HepG2 (cell line): ENCODE measurements around the gene ESAM. TPM values are rescaled to one million over a fixed set of nuclear protein-coding genes. Genes with fewer than 3 reads are reported as not detected.

ENCODE experiments used
- ATAC-seq: fragments of 200-7000 bp; cut with Tn5 transposase; 3 replicates; pipeline ENCODE4 v1.9.1; 2020; ENCODE audit warnings: mild to moderate bottlenecking, moderate library complexity
- BruUV-seq: library from RNA; stranded (reverse); fragments of 400-500 nt; replicated peaks from 2 replicates; lab custom pipeline; 2021; lab: Mats Ljungman, UMichigan
- CTCF ChIA-PET: fragments of 300-600 bp; formaldehyde crosslinking; extraction: SDS; loops from one replicate; lab custom pipeline; 2021; ENCODE audit warnings: low total read pairs, inconsistent platforms, low intra/inter-chr PET ratio; lab: Yijun Ruan, JAX
- POLR2A ChIA-PET: fragments of 350-600 bp; sonication (Branson Sonifier 250); formaldehyde crosslinking; loops from one replicate; lab custom pipeline; 2020; ENCODE audit warnings: antibody characterized with exemption, inconsistent platforms; lab: Yijun Ruan, JAX
- DNase-seq: peaks from one replicate; pipeline ENCODE4 v3.0.0-alpha.2; 2015; ENCODE audit warnings: low spot score
- FAIRE-seq: peaks from 3 replicates; lab custom pipeline; 2011; peaks lifted over from hg19 to GRCh38; lab: Jason Lieb, UNC
- H2AFZ ChIP-seq: one replicate; pipeline ENCODE4 v1.6.1; 2011; ENCODE audit warnings: low read length, inconsistent platforms
- H3K27ac ChIP-seq: fragments of 300-600 bp; 3 replicates; pipeline ENCODE4 v1.8.0; 2011; ENCODE audit warnings: mixed run types, mild to moderate bottlenecking, mixed read lengths, low read length, inconsistent platforms; ENCODE audit not compliant: insufficient read depth; ENCODE audit errors: extremely low read length
- H3K27me3 ChIP-seq, 2 experiments: fragments of 200-600 bp in 1 of 2; 2 replicates in 1 of 2; 3 replicates in 1 of 2; pipeline versions ENCODE4 v1.6.0 to v1.8.0; 2011; ENCODE audit warnings: low read length in 2 of 2, mild to moderate bottlenecking in 2 of 2, moderate library complexity in 2 of 2, inconsistent platforms in 1 of 2; ENCODE audit not compliant: insufficient read depth in 2 of 2, control insufficient read depth in 1 of 2
- H3K36me3 ChIP-seq, 2 experiments: fragments of 200-600 bp in 1 of 2; replicated peaks in 1 of 2; 2 replicates in 1 of 2; 3 replicates in 1 of 2; pipeline versions ENCODE4 v1.5.1 to v1.8.0; 2011; ENCODE audit warnings: low read length in 2 of 2, inconsistent platforms in 1 of 2; ENCODE audit not compliant: insufficient read depth in 2 of 2, control insufficient read depth in 1 of 2
- H3K4me1 ChIP-seq: 2 replicates; pipeline ENCODE4 v1.5.1; 2012; ENCODE audit warnings: low read length, inconsistent platforms; ENCODE audit not compliant: insufficient read depth
- H3K4me2 ChIP-seq: 2 replicates; pipeline ENCODE4 v1.6.0; 2011; ENCODE audit warnings: low read depth, low read length, inconsistent platforms
- H3K4me3 ChIP-seq, 3 experiments: fragments of 200-600 bp in 1 of 3; sonication (generic), shearing (Covaris generic) in 1 of 3; replicated peaks in 1 of 3; 2 replicates each; pipeline ENCODE4 v1.5.1; 2011 to 2016; ENCODE audit warnings: low read length in 3 of 3, inconsistent platforms in 2 of 3, low read depth in 2 of 3, mild to moderate bottlenecking in 2 of 3, control low read depth in 1 of 3, mixed read lengths in 1 of 3; ENCODE audit not compliant: insufficient read depth in 1 of 3
- H3K79me2 ChIP-seq: one replicate; pipeline ENCODE4 v1.6.1; 2011; ENCODE audit warnings: low read length, inconsistent platforms; ENCODE audit not compliant: insufficient read depth
- H3K9ac ChIP-seq: 2 replicates; pipeline ENCODE4 v1.6.0; 2011; ENCODE audit warnings: mild to moderate bottlenecking, low read depth, low read length, inconsistent platforms; ENCODE audit not compliant: insufficient read depth
- H3K9me3 ChIP-seq: 2 replicates; pipeline ENCODE4 v1.5.1; 2012; ENCODE audit warnings: mild to moderate bottlenecking, low read length
- H4K20me1 ChIP-seq: 2 replicates; pipeline ENCODE4 v1.6.0; 2011; ENCODE audit warnings: inconsistent platforms, mild to moderate bottlenecking, low read length, moderate library complexity; ENCODE audit not compliant: insufficient read depth
- ETV6 ChIP-seq: sonication (generic); formaldehyde crosslinking; conservative IDR thresholded peaks from 2 replicates; pipeline ENCODE4 v1.4.0; 2020; ENCODE audit warnings: missing genetic modification reagents
- EZH2 ChIP-seq: conservative IDR thresholded peaks from 2 replicates; pipeline ENCODE4 v1.6.1; 2012; ENCODE audit warnings: mild to moderate bottlenecking, low read depth, low read length, moderate library complexity
- HIVEP1 ChIP-seq: sonication (generic); formaldehyde crosslinking; IDR thresholded peaks from 2 replicates; pipeline ENCODE4 v1.4.0; 2020; ENCODE audit warnings: mild to moderate bottlenecking, missing genetic modification reagents
- IRX3 ChIP-seq: sonication (generic); formaldehyde crosslinking; IDR thresholded peaks from 2 replicates; pipeline ENCODE4 v1.8.1; 2023; ENCODE audit warnings: mild to moderate bottlenecking, low read depth, missing genetic modification reagents, borderline replicate concordance
- ZBTB2 ChIP-seq: sonication (generic); formaldehyde crosslinking; IDR thresholded peaks from 2 replicates; pipeline ENCODE4 v1.8.0; 2022; ENCODE audit warnings: low read depth, missing genetic modification reagents
- ZNF138 ChIP-seq: sonication (generic); formaldehyde crosslinking; IDR thresholded peaks from 2 replicates; pipeline ENCODE4 v1.5.0; 2020; ENCODE audit warnings: mild to moderate bottlenecking, low read depth, missing genetic modification reagents
- ZNF343 ChIP-seq: sonication (generic); formaldehyde crosslinking; IDR thresholded peaks from 2 replicates; pipeline ENCODE4 v1.4.0; 2020; ENCODE audit warnings: mild to moderate bottlenecking, missing genetic modification reagents
- ZNF556 ChIP-seq: sonication (generic); formaldehyde crosslinking; IDR thresholded peaks from 2 replicates; pipeline ENCODE4 v1.4.0; 2020; ENCODE audit warnings: mild to moderate bottlenecking, missing genetic modification reagents, borderline replicate concordance
- ZNF850 ChIP-seq: sonication (generic); formaldehyde crosslinking; conservative IDR thresholded peaks from 2 replicates; pipeline ENCODE4 v1.9.0; 2021; ENCODE audit warnings: mild to moderate bottlenecking, missing genetic modification reagents
- ZNF891 ChIP-seq: sonication (generic); formaldehyde crosslinking; IDR thresholded peaks from 2 replicates; pipeline ENCODE4 v1.5.0; 2020; ENCODE audit warnings: mild to moderate bottlenecking, missing genetic modification reagents
- ZSCAN25 ChIP-seq: sonication (generic); formaldehyde crosslinking; IDR thresholded peaks from 2 replicates; pipeline ENCODE4 v1.8.0; 2022; ENCODE audit warnings: mild to moderate bottlenecking, missing genetic modification reagents
- WGBS: methylation state at CpG from one replicate; pipeline ENCODE4 v1.1.6; 2017; ENCODE audit warnings: low lambda C conversion rate; 5-methylcytosine and 5-hydroxymethylcytosine counted together
- in situ Hi-C: cut with HindIII; loops from 2 replicates; pipeline ENCODE4 v1.10.0; 2017; ENCODE audit warnings: low pct_unique_long_range_greater_than_20kb; ENCODE audit not compliant: extremely low pct_ligation_motif_present
- intact Hi-C: fragments of 100-400 bp; cut with micrococcal nuclease; formaldehyde crosslinking; loops from one replicate; pipeline ENCODE4 v1.10.0; 2022; ENCODE audit not compliant: unreplicated experiment
- polyA plus RNA-seq, 8 experiments: library from polyadenylated mRNA; depleted of rRNA in 3 of 8; stranded (reverse) in 7 of 8; unstranded in 1 of 8; fragments of >200 nt; fragmentation: Illumina TruSeq in 4 of 8; extraction: Trizol in 4 of 8; gene quantifications; 2 replicates each; pipeline versions ENCODE4 v1.2.1 to v1.2.3, GENCODE V29; 2011 to 2016; ENCODE audit warnings: low read depth in 4 of 8, missing spikeins in 1 of 8, mixed read lengths in 1 of 8; ENCODE audit not compliant: insufficient read depth in 1 of 8
- total RNA-seq, 5 experiments: library from RNA; depleted of rRNA; stranded (reverse); fragments of >200 nt; fragmentation: Illumina TruSeq; extraction: Trizol; gene quantifications; 2 replicates each; pipeline ENCODE4 v1.2.3, GENCODE V29; 2016; ENCODE audit warnings: low read depth in 1 of 5

ESAM gene
- total and polyA plus RNA-seq, 2 of the 13 experiments (the other 11 are each of a cell fraction or from before 2014, with no cell fraction given), result 1.2 to 6.8 TPM

- 58% methylated on average over 44 of the region's 44 CpGs for WGBS
- peak overlapping the region in 1 of 3 experiments; percentile 86; a peak in 1 of 6 replicates for H3K4me3 ChIP-seq
- H3K36me3 ChIP-seq, result no peaks in the 10 kb centered on the region
- CTCF ChIA-PET, result interaction anchor here (1.2 to 2.3 kb wide), 2 partner anchors 18 to 92 kb away, joined by 3 to 8 read pairs; no protein-coding TSS in a partner anchor
- H3K4me1 ChIP-seq, result peaks cover 38% of the 10 kb centered on the region
- H3K27ac ChIP-seq, result no peak overlapping the region
- FAIRE-seq, result no peak
- no peak for DNase-seq
- peaks cover 2 to 71% of the 10 kb centered on the region in 2 experiments; a peak in 3 of 5 replicates for H3K27me3 ChIP-seq
- no TSS peak for BruUV-seq
- peak overlapping the region; percentile 100 for H3K4me2 ChIP-seq
- no peaks in the 10 kb centered on the region for H3K79me2 ChIP-seq
- no peak overlapping the region for H3K9ac ChIP-seq
- no peak overlapping the region for H2AFZ ChIP-seq
- no peak for ATAC-seq
- H3K9me3 ChIP-seq, result no peaks in the 10 kb centered on the region
- no peaks in the 10 kb centered on the region for H4K20me1 ChIP-seq
- intact Hi-C loops, result loop anchor here (10.0 kb wide), 1 partner anchor 49 kb away; no protein-coding TSS in a partner anchor
- TF ChIP-seq ZSCAN25 (no peak), HIVEP1 (no peak), ZNF343 (CRISPR knock-in tag) (no peak), ETV6 (no peak), ZNF556 (CRISPR knock-in tag) (no peak), EZH2 (no peak), ZNF850 (no peak), ZNF891 (CRISPR knock-in tag) (no peak), ZNF138 (no peak), IRX3 (CRISPR knock-in tag) (no peak), ZBTB2 (no peak)
- TF ChIP-seq, all 625 proteins: peak for 0
- in situ Hi-C loops, result no loop called here
- POLR2A ChIA-PET, result interaction anchor here (0.6 to 4.7 kb wide), 5 partner anchors 13 to 72 kb away, joined by 3 to 48 read pairs (median 8); partner anchors contain the start of genes MSANTD2, SIAE and SPA17
These were observed 16.7 kb downstream of the ESAM start for GRCh38 chr11:124745270-124745834.
